PFSK-1 (cell line): ENCODE results near the gene CRIP2.

Source experiments
- FOXP2 ChIP-seq: optimal IDR thresholded peaks from 2 replicates; pipeline ENCODE3; 2011; ENCODE audit warnings: borderline replicate concordance, control low read depth, inconsistent platforms; ENCODE audit not compliant: insufficient read depth; ENCODE audit errors: extremely low read length, extremely low read depth
- POLR2AphosphoS5 ChIP-seq: IDR thresholded peaks from 2 replicates; pipeline ENCODE4 v1.6.1; 2012; ENCODE audit warnings: low read depth, mild to moderate bottlenecking, control low read depth, low read length, moderate library complexity
- REST ChIP-seq, 2 experiments: IDR thresholded peaks; 2 replicates each; pipeline versions ENCODE4 v1.6.1 to v1.8.0; 2011 to 2012; ENCODE audit warnings: low read depth in 2 of 2, low read length in 2 of 2, control low read depth in 1 of 2, inconsistent platforms in 1 of 2, mild to moderate bottlenecking in 1 of 2, moderate library complexity in 1 of 2; ENCODE audit not compliant: insufficient read depth in 1 of 2
- SIN3A ChIP-seq: IDR thresholded peaks from 2 replicates; pipeline ENCODE4 v1.6.1; 2012; ENCODE audit warnings: mild to moderate bottlenecking, low read length, moderate library complexity, borderline replicate concordance; ENCODE audit not compliant: insufficient read depth
- TAF1 ChIP-seq: IDR thresholded peaks from 2 replicates; pipeline ENCODE4 v1.6.1; 2012; ENCODE audit warnings: low read length, control low read depth, borderline replicate concordance; ENCODE audit not compliant: insufficient read depth

DNA sequence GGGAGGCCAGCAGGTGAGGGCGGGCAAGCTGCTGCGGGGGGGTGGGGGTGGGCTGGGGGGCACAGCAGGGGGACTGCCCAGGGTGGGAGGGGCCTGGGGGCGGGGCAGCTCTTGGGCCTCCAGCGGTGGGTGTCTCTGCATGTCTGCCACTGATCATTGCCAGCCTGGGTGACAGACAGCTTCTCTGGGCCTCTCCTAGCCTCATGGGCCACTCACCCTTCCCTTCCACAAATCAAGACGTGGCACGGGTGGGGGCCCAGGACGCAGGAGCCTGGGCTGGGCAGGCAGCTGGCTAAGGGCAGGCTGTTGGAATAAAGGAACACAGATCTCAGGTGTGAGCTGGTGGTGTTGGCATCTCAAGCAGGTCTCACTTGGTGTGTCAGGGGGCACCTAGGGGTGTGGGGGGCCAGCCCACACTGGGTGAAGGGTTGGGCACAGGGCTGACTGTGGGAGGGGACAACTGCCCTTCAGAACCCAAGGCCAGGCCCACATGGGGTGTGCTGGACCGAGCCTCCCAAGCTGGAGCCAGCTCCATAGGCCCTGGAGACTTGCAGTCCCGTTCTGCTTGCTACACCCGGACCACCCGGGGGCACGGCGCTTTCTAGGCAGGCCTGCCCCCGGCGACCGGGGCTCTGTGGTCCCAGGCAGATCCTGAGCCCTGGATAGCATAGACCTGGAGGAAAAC, 19.4 kb downstream of the CRIP2 start:
- TF ChIP-seq POLR2AphosphoS5 (no peak), TAF1 (no peak), REST (IDR thresholded peaks at IDR 0.05; ENCODE audit: insufficient read depth in 1 of 2, low read depth in 2 of 2, low read length in 2 of 2) (no peak), FOXP2 (no peak), SIN3A (no peak)
